Vagina (tissue), 2 donors: ENCODE data around the gene CACNA2D1. TPM values are rescaled to one million over a fixed set of nuclear protein-coding genes. Genes with fewer than 3 reads are reported as not detected.

Experiments
- DNase-seq, 2 donors: peaks; one replicate each; pipeline ENCODE4 v3.0.0-alpha.2; 2017; ENCODE audit errors: extremely low spot score in 2 of 2
- H3K27ac ChIP-seq: fragments of 200-600 bp; sonication (generic); one replicate; pipeline ENCODE4 v1.5.1; 2019
- H3K27me3 ChIP-seq: fragments of 200-600 bp; sonication (generic); one replicate; pipeline ENCODE4 v1.5.1; 2019
- H3K36me3 ChIP-seq, 2 donors: fragments of 200-600 bp; sonication (generic); one replicate each; pipeline ENCODE4 v1.5.1; 2017 to 2019
- H3K4me1 ChIP-seq: fragments of 200-600 bp; sonication (generic); one replicate; pipeline ENCODE4 v1.5.1; 2019
- H3K4me3 ChIP-seq, 2 donors: fragments of 200-600 bp; sonication (generic); 1 replicate in 1 of 2; 2 replicates in 1 of 2; pipeline ENCODE4 v1.5.1; 2016 to 2019
- H3K9me3 ChIP-seq: fragments of 200-600 bp; sonication (generic); one replicate; pipeline ENCODE4 v1.5.1; 2019
- POLR2A ChIP-seq, 2 donors: fragments of 450-650 bp; IDR thresholded peaks; one replicate each; pipeline ENCODE4 v1.6.1; 2017; ENCODE audit warnings: antibody characterized with exemption in 2 of 2, mild to moderate bottlenecking in 2 of 2, moderate library complexity in 2 of 2
- POLR2AphosphoS5 ChIP-seq, 2 donors: sonication (generic); formaldehyde crosslinking; IDR thresholded peaks; one replicate each; pipeline ENCODE4 v1.9.0; 2017; ENCODE audit warnings: antibody characterized with exemption in 2 of 2, mild to moderate bottlenecking in 2 of 2, low read depth in 1 of 2; ENCODE audit not compliant: insufficient read depth in 1 of 2
- intact Hi-C: fragments of 100-400 bp; cut with DNase I; formaldehyde crosslinking; loops from one replicate; pipeline ENCODE4 v1.15.1; 2023
- total RNA-seq: library from RNA; depleted of rRNA; stranded (reverse); fragments of >200 nt; gene quantifications from one replicate; pipeline ENCODE4 v1.2.3, GENCODE V29; 2016
- TF ChIP-seq, protein P1 (sequence below), 3 experiments: fragments of 450-650 bp in 2 of 3; fragments of 200-600 bp in 1 of 3; sonication (generic) in 1 of 3; IDR thresholded peaks; one replicate each; pipeline ENCODE4 v1.5.1; 2017 to 2019; ENCODE audit warnings: antibody characterized with exemption in 3 of 3, mild to moderate bottlenecking in 2 of 3, moderate library complexity in 2 of 3

CACNA2D1 gene
- total RNA-seq, 1 donor from 2014 or later: 16.9 TPM

DNA sequence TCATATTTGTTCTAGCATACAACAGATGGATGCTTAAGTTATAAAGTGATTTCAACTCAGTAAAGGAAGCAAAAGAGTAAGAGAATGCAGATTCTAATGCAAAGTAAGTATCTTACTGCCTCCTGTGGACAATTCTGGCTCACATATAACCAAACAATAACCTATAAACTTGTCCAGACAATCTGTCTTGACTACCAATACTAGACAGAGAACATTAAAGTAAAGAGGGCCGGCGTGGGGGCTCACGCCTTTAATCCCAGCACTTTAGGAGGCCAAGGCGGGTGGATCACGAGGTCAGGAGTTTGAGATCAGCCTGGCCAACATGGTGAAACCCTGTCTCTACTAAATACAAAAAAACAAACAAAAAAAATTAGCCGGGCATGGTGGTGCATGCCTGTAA lies 329.3 kb downstream of the CACNA2D1 start:
- Histone ChIP-seq H3K36me3 (no peaks in the 10 kb centered on the region), H3K27ac (no peak overlapping the region), H3K4me1 (peaks cover 5% of the 10 kb centered on the region), H3K27me3 (no peaks in the 10 kb centered on the region), H3K9me3 (no peaks in the 10 kb centered on the region), H3K4me3 (no peak overlapping the region)
- TF ChIP-seq, protein P1, sequence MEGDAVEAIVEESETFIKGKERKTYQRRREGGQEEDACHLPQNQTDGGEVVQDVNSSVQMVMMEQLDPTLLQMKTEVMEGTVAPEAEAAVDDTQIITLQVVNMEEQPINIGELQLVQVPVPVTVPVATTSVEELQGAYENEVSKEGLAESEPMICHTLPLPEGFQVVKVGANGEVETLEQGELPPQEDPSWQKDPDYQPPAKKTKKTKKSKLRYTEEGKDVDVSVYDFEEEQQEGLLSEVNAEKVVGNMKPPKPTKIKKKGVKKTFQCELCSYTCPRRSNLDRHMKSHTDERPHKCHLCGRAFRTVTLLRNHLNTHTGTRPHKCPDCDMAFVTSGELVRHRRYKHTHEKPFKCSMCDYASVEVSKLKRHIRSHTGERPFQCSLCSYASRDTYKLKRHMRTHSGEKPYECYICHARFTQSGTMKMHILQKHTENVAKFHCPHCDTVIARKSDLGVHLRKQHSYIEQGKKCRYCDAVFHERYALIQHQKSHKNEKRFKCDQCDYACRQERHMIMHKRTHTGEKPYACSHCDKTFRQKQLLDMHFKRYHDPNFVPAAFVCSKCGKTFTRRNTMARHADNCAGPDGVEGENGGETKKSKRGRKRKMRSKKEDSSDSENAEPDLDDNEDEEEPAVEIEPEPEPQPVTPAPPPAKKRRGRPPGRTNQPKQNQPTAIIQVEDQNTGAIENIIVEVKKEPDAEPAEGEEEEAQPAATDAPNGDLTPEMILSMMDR (IDR thresholded peaks at IDR 0.05): no peak
- TF ChIP-seq POLR2A (IDR thresholded peaks at IDR 0.05): no peak
- no peak for DNase-seq
- intact Hi-C loops: no loop called here

DNA sequence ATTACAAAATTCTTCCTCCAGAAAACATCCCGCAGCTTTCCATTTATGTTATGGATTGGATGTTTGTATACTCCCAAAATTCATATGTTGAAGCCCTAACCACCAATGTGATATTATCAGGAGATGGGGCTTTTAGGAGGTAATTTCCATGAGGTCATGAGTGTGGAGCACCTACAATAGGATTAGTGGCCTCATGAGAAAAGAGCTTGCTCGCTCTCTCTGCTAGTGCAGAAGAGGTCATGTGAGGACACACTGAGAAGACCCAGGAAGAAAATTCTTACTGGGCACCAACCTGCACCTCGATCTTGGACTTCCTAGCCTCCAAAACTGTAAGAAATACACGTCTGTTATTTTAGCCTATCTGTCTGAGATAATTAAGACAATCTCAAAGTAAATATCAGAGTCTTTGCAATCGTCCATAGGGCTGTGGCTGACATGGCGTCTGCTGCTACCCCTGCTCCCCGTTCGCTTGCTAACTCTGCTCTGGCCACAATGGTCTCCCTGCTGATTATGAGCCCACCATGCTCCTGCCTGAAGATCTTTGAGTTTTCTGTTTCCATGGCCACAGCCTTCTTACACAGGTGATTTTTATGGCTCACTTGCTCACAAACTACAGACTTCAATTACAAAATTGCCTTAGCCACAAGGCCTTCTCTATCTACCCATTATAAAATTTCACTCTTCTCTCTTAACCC lies 333.3 kb downstream of the CACNA2D1 start:
- DNase-seq: no peak
- Histone ChIP-seq H3K4me3 (no peak overlapping the region), H3K36me3 (no peaks in the 10 kb centered on the region), H3K9me3 (no peaks in the 10 kb centered on the region), H3K27ac (no peak overlapping the region), H3K27me3 (no peaks in the 10 kb centered on the region), H3K4me1 (peaks cover 5% of the 10 kb centered on the region)
- intact Hi-C loops: no loop called here
- TF ChIP-seq, protein P1 (IDR thresholded peaks at IDR 0.05): no peak

DNA sequence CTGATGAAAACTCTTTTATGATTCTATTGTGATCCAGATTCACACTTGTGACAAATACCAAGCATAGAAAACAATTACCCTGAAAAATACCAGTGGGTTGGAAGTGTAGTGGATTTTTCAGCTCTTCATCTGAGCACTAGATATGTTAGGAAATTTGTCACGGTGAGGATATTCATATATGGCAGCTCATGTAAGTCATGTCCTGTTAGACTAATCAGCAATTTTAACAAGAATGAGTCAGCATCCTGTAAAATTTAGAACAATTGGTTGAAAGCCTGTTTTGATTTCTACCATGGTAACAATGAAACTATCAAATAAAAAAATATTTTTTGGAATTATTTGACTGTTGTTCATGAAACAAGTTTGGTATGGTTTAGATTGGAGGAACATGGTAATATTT lies 334.3 kb downstream of the CACNA2D1 start:
- DNase-seq: no peak
- Histone ChIP-seq H3K27me3 (no peaks in the 10 kb centered on the region), H3K9me3 (no peaks in the 10 kb centered on the region), H3K27ac (no peak overlapping the region), H3K4me3 (no peak overlapping the region), H3K4me1 (peaks cover 5% of the 10 kb centered on the region), H3K36me3 (no peaks in the 10 kb centered on the region)
- TF ChIP-seq, protein P1 (IDR thresholded peaks at IDR 0.05): no peak
- no peak for TF ChIP-seq POLR2A (IDR thresholded peaks at IDR 0.05)
- no peak for TF ChIP-seq POLR2AphosphoS5 (IDR thresholded peaks at IDR 0.05; ENCODE audit: insufficient read depth in 1 of 2, low read depth in 1 of 2)
- intact Hi-C loops: no loop called here

DNA sequence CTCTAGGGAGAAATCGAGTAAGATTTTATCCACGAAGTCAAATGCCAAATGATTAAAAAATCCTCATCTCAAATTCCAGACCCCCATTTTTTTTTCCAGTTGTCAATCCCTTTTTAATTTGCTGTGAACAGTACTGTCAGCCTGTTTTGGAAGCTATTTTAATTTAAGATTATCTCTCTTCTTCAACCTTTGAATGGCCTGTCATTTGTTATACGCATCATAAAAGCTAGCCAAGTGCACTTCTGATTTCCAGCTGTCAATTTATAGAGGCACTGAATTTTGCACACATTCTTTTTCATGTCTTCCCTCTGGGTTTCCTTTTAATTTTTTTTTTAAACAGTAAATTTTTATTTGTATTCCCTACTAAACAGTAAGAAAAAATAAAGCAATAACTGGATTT lies 337.4 kb downstream of the CACNA2D1 start:
- Histone ChIP-seq H3K9me3 (no peaks in the 10 kb centered on the region), H3K27me3 (no peaks in the 10 kb centered on the region), H3K27ac (no peak overlapping the region), H3K4me3 (no peak overlapping the region), H3K36me3 (no peaks in the 10 kb centered on the region), H3K4me1 (peaks cover 5% of the 10 kb centered on the region)
- intact Hi-C loops: no loop called here
- no peak for TF ChIP-seq POLR2AphosphoS5 (IDR thresholded peaks at IDR 0.05; ENCODE audit: insufficient read depth in 1 of 2, low read depth in 1 of 2)
- TF ChIP-seq, protein P1 (IDR thresholded peaks at IDR 0.05): no peak
- TF ChIP-seq POLR2A (IDR thresholded peaks at IDR 0.05): no peak
- no peak for DNase-seq

DNA sequence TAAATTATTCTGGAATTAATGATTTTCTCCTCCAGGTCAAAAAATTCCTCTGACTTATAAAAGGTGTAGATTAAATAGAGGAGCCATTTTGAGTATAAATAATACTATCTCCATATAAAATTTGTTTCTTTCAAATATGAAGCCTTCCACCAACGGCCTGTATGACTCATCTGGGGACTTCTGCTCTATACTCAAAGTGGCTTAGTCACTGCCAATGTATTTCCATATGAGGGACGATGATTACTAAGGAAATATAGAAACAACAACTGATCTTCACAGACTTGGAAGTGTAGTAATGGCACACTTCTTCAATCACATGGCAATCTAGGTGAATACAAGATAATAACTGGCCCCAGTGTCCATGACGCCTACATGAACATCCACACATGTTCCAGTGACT lies 338.1 kb downstream of the CACNA2D1 start:
- no peaks in the 10 kb centered on the region for H3K36me3 ChIP-seq
- no peaks in the 10 kb centered on the region for H3K27me3 ChIP-seq
- intact Hi-C loops: no loop called here
- DNase-seq: no peak
- TF ChIP-seq POLR2AphosphoS5 (IDR thresholded peaks at IDR 0.05; ENCODE audit: insufficient read depth in 1 of 2, low read depth in 1 of 2) (no peak), POLR2A (IDR thresholded peaks at IDR 0.05) (no peak)
- TF ChIP-seq, protein P1 (IDR thresholded peaks at IDR 0.05): no peak
- H3K4me1 ChIP-seq: peaks cover 5% of the 10 kb centered on the region
- H3K9me3 ChIP-seq: no peaks in the 10 kb centered on the region
- no peak overlapping the region for H3K4me3 ChIP-seq
- H3K27ac ChIP-seq: no peak overlapping the region
